ENCODE results near the gene EIF4ENIF1.
"Not testable (repeated sequence)": the region's sequence is repeated elsewhere in the genome, so short reads cannot be mapped to it uniquely, and the experiment has no call there.

GRCh38 chr22:31482470-31482869 lies 7.2 kb downstream of the EIF4ENIF1 start:
- TF ChIP-seq, protein P1, sequence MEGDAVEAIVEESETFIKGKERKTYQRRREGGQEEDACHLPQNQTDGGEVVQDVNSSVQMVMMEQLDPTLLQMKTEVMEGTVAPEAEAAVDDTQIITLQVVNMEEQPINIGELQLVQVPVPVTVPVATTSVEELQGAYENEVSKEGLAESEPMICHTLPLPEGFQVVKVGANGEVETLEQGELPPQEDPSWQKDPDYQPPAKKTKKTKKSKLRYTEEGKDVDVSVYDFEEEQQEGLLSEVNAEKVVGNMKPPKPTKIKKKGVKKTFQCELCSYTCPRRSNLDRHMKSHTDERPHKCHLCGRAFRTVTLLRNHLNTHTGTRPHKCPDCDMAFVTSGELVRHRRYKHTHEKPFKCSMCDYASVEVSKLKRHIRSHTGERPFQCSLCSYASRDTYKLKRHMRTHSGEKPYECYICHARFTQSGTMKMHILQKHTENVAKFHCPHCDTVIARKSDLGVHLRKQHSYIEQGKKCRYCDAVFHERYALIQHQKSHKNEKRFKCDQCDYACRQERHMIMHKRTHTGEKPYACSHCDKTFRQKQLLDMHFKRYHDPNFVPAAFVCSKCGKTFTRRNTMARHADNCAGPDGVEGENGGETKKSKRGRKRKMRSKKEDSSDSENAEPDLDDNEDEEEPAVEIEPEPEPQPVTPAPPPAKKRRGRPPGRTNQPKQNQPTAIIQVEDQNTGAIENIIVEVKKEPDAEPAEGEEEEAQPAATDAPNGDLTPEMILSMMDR (IDR thresholded peaks at IDR 0.05), result not testable (repeated sequence)
- TF ChIP-seq POLR2A, EP300 (IDR thresholded peaks at IDR 0.05): not testable (repeated sequence)
